ENCODE data around the gene LHX4. TPM values are rescaled to one million over a fixed set of nuclear protein-coding genes. Genes with fewer than 3 reads are reported as not detected.

Gene LHX4
- total and polyA plus RNA-seq, 9 of the 15 experiments (the other 6 are each of a cell fraction or from before 2014, with no cell fraction given), result 0.01 to 0.11 (median 0.07) TPM; not detected in 5

GRCh38 chr1:180217006-180217405 is 13.1 kb upstream of the LHX4 start:
- Histone ChIP-seq H3K9ac (ENCODE audit: insufficient read depth in 1 of 2, low read depth in 2 of 2, low read length in 2 of 2) (0 out of 4 replicates have a peak overlapping the region, but pooled peaks of 1 of the 2 experiments have one; percentile 32), H3K9me3 (replicated peaks; ENCODE audit: control insufficient read depth, insufficient read depth, low read depth, low read length) (no peaks in the 10 kb centered on the region), H3K9me1 (ENCODE audit: control insufficient read depth, insufficient read depth, low read length) (no peaks in the 10 kb centered on the region), H3K27me3 (ENCODE audit: control insufficient read depth in 2 of 2, insufficient read depth in 2 of 2, low read length in 2 of 2) (peaks cover 9 to 19% of the 10 kb centered on the region in 2 experiments), H3K79me2 (ENCODE audit: control insufficient read depth, insufficient read depth, low read length) (no peaks in the 10 kb centered on the region), H3K27ac (ENCODE audit: extremely low read depth, low read depth, low read length) (no peak overlapping the region), H3K36me3 (ENCODE audit: control insufficient read depth, insufficient read depth, low read length) (no peaks in the 10 kb centered on the region), H3K4me3 (no peak overlapping the region), H3K4me2 (ENCODE audit: insufficient read depth, low read length) (no peak overlapping the region), H2AFZ (ENCODE audit: low read depth, low read length) (no peak overlapping the region), H3K4me1 (replicated peaks in 1 of 2; ENCODE audit: control insufficient read depth in 2 of 2, insufficient read depth in 2 of 2, low read length in 2 of 2) (peaks cover 0 to 3% of the 10 kb centered on the region in 2 experiments; a peak in 2 of 5 replicates), H4K20me1 (replicated peaks; ENCODE audit: control insufficient read depth, insufficient read depth, low read length) (no peaks in the 10 kb centered on the region)
- in situ Hi-C loops (cut with MboI), result no loop called here
- no peak for TF ChIP-seq NEUROD1 (IDR thresholded peaks at IDR 0.05; ENCODE audit: borderline replicate concordance, low read depth, low read length, partially characterized antibody)
- no peak for TF ChIP-seq FOXJ2 (tag; IDR thresholded peaks at IDR 0.05)
- no peak for TF ChIP-seq NCOA4 (IDR thresholded peaks at IDR 0.05; ENCODE audit: partially characterized antibody)
- TF ChIP-seq ZNF280B (CRISPR knock-in tag; IDR thresholded peaks at IDR 0.05), result no peak
- TF ChIP-seq ZNF77 (CRISPR knock-in tag; IDR thresholded peaks at IDR 0.05), result no peak
- no peak for TF ChIP-seq FOXK2 (conservative IDR thresholded peaks at IDR 0.05 in 1 of 2, IDR thresholded peaks at IDR 0.05 in 1 of 2; ENCODE audit: low read depth in 2 of 2)
- no peak for TF ChIP-seq CEBPB (tag; IDR thresholded peaks at IDR 0.05)
- no peak for DNase-seq (ENCODE audit: extremely low read depth in 1 of 4, low spot score in 3 of 4)
- BruUV-seq (replicated peaks), result no TSS peak
- intact Hi-C loops (cut with micrococcal nuclease), result no loop called here
- CTCF ChIA-PET (ENCODE audit: low intra/inter-chr PET ratio), result no interaction called here
- no peak for ATAC-seq
- POLR2A ChIA-PET, result interaction anchor here (0.6 to 0.8 kb wide), 4 partner anchors 8 to 660 kb away, joined by 3 to 4 read pairs (median 3); no protein-coding TSS in a partner anchor
- 28% methylated on average over 7 of the region's 7 CpGs for WGBS (ENCODE audit: insufficient coverage, low coverage, missing lambda C conversion rate)
- no peak for FAIRE-seq

Measured in K562 (cell line).